ENCODE data around the gene RGMA.

RGMA gene

DNA sequence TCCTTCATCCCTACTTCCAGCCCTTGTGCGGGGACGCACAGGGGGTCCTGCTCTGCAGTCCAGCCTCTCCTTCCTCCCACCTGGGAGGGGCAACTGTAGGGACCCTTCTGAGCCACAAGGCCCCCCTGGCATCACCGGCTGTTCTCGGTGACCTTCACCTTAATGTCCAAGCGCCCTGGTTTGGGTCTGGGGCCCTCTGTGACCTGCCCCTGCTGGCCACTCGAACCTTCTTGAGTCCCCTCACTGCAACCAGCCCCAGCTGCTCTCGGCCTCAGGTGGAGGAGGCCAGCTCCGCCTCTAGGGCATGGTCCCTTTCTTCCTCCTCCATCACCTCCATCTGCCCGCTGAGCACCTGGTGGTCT is 57.9 kb downstream of the RGMA start:
- no peak for TF ChIP-seq GATA3 (IDR thresholded peaks at IDR 0.05; ENCODE audit: low read depth, low read length)

- TF ChIP-seq GATA3 (IDR thresholded peaks at IDR 0.05; ENCODE audit: low read depth, low read length) = no peak
- no peak for TF ChIP-seq GATA2 (IDR thresholded peaks at IDR 0.05; ENCODE audit: low read depth, low read length)
Measured at GRCh38 chr15:93030430-93031102, 58.4 kb downstream of the RGMA start.

DNA sequence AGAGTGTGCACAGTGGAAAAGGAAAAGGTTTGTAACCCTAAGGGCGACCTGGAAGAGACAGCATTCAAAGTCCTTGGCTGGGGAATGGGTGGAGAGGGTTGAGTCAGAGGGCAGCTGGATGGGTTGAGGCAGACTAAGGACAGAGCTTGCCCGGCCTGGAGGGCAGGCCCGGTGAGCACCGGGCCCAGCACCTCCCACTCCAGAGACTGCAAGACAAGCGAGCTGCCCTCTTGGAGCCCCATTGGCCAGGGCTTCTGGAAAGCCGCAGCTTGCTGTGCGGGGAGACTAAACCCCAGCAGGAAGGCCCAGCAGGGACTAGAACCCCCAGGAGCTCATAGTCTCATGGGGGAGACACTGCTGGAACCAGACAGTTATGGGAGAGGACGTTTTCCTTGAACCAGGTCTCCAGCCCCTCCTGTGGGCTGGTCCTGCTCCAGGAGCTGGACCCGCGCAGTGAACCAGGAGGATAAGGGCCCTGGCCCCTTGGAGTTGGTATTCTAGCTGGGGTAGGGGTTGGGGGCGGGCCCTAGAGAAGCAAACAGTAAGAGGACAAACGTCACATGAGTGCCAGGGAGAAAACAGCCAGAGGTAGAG is 59.1 kb downstream of the RGMA start:
- TF ChIP-seq GATA3 (IDR thresholded peaks at IDR 0.05; ENCODE audit: low read depth, low read length) (no peak), GATA2 (IDR thresholded peaks at IDR 0.05; ENCODE audit: low read depth, low read length) (no peak)

- TF ChIP-seq GATA2 (IDR thresholded peaks at IDR 0.05; ENCODE audit: low read depth, low read length) (no peak), GATA3 (IDR thresholded peaks at IDR 0.05; ENCODE audit: low read depth, low read length) (no peak)
Measured at GRCh38 chr15:93029214-93029835, 59.7 kb downstream of the RGMA start.

DNA sequence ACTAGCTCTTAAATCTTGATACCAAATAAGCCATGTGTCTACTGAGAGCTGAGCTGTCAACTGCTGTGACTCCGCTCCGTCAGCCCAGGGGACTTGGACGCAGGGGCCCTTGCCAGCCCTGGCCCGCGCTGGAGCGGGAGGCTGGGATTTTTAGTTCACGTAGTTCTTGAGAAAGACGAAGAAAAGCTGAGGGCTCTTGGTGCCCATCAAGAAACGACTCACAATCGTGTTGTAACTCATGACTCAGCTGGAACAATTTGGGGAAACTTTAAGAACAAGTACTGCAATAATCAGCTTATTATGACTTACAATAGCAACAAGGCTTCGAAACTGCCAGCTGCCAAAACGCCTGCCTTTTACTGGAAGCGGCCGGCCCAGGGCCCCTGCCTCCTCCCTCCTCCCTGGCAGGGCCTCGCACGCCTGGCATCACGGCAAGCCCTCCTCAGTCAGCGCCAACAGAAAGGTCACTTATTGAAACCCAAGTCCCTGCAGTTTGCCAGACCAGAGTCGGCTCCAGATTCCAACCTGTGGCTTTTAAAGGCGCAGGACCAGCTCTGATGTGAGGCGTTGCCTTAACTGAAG is 60.3 kb downstream of the RGMA start:
- TF ChIP-seq GATA3 (IDR thresholded peaks at IDR 0.05; ENCODE audit: low read depth, low read length) = no peak

- TF ChIP-seq GATA2 (IDR thresholded peaks at IDR 0.05; ENCODE audit: low read depth, low read length) (no peak), GATA3 (IDR thresholded peaks at IDR 0.05; ENCODE audit: low read depth, low read length) (no peak)
Measured at GRCh38 chr15:93028111-93028631, 60.8 kb downstream of the RGMA start.

DNA sequence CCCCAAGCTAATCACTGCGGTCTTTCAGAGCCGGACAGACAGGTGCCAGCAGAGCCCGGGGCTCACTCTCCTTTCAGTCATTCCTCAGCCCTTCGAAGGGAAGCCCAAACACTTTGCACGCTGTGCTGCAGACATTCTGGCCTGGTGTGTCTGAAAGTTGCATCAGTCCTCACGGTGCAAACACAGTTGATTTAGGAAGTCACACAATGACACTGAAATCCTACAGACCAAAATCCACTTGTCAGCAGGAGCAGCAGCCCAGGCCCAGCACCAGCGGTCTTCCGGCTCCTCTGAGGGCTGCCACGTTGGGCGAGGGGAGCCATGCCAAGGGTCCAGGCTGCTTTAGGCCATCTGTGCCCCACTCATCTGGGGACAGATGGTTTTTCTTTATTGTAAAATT is 61.6 kb downstream of the RGMA start:
- TF ChIP-seq GATA2 (IDR thresholded peaks at IDR 0.05; ENCODE audit: low read depth, low read length) = no peak
- TF ChIP-seq GATA3 (IDR thresholded peaks at IDR 0.05; ENCODE audit: low read depth, low read length) = no peak

DNA sequence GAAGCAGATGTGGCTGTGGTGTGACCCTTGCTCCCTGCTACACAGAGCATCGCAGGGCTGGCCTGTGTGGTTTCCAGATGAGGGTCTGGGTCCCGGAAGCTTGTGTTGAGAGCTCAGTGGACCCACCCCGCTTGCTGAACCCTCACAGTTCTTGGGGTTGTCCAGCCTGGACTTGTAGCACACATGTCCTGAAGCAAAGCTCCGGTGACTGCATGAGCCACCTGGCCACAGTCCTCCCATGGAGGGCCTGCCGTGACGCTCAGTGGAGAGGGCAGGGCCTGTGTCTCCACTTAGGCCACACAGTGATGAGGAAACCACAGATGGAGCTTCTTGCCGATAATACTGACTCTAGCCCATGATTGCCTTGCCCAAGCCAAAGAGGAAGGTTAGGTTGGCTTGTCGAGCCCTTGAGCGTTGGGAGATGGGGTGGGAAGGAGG is 62.6 kb downstream of the RGMA start:
- no peak for TF ChIP-seq GATA3 (IDR thresholded peaks at IDR 0.05; ENCODE audit: low read depth, low read length)
- no peak for TF ChIP-seq GATA2 (IDR thresholded peaks at IDR 0.05; ENCODE audit: low read depth, low read length)

DNA sequence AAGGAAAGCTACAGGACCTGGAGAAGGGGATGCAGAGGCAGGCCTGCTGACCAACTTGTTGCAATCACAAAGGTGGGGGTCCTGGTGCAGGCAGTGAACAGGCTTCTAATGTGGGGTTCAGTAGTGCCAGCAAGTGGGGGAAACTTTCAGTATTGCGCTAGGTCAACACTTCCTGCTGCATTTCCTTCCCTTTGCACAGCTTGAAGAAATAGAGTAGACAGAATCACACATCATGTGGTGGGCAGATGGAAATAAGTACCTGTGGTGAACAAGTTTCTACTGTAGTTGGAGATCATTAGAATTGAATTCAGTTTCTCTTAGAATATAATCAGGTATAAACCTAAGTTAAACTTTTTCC is 63.4 kb downstream of the RGMA start:
- TF ChIP-seq GATA2 (IDR thresholded peaks at IDR 0.05; ENCODE audit: low read depth, low read length) (no peak), GATA3 (IDR thresholded peaks at IDR 0.05; ENCODE audit: low read depth, low read length) (no peak)

DNA sequence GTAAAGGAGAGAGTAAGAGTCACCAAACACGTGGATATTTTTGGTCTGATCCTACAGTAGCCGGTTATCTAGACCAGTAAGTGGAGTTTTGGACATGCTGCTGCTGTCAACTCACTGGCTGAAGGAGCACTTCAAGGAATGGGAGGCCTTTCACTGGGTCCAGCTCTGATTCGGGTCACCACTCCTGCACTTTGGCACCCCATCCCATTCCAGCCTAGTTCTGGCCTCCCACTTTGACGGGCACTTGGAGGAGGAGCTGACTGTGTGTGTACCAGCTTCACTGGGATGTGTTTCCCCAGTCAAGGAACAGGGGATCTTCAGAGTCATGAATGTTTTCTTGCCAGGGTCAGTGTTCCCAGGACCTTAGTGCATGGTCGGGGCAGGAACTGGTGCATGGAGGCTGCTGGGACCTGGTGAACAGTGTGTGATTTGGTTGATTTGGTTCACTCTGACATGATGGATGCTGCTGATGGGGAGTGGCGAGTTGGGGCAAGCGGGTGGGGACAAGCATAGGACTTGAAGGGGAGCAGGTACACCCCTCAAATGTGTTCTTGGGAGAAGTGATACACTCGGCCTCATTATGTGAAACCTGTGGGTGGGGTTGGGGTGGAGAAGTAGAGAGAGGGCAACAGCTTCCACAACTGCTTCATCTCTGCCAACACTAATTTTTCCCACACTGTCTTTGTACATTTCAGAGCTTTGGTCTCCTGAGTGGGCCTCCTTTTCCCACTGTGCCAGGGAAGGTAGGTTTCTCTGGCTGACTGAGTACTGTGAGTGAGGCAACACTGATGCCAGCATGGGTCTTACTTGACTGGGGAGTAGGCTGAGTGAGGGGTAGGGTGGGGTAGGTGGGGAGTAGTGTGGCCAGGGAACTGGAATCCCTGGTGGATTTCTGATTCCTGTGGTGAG is 64.0 kb downstream of the RGMA start:
- TF ChIP-seq GATA3 (IDR thresholded peaks at IDR 0.05; ENCODE audit: low read depth, low read length) (no peak), GATA2 (IDR thresholded peaks at IDR 0.05; ENCODE audit: low read depth, low read length) (no peak)

GRCh38 chr15:93024293-93024692 is 64.7 kb downstream of the RGMA start:
- TF ChIP-seq GATA2 (IDR thresholded peaks at IDR 0.05; ENCODE audit: low read depth, low read length) = no peak
- TF ChIP-seq GATA3 (IDR thresholded peaks at IDR 0.05; ENCODE audit: low read depth, low read length) = no peak

DNA sequence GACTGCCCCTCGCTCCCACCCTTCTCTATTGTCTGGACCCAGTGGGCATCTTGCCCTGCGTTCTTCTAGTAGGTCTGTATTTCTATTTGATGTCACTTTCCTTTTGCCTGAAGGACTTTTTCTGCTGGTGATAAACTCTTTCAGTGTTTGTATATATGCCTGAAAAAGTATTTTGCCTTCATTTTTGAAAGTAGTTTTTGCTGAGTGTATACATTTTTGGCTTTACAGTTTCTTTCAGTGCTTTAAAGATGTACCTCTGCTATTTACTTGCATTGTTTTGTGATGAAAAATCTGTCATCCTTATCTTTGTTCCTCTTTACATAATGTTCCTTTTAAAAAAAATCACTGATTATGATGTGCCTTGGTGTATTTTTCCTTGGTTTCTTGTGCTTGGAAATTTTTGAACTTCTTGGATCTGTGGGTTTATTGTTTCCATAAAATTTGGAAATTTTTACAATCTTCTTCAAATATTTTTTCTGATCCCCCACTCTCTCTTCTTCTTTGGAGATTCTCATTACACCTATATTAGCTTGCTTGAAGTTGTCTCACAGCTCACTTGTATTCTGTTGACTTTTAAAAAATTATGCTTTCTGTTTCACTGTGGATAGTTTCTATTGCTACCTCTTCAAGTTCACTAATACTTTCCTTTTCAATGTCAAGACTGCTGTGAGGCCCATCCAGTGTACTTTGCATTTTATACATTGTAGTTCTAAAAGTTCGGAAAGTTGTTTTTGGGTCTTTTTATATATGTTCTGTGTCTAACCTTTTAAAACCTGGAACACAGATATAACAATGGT is 67.8 kb downstream of the RGMA start:
- no peak for TF ChIP-seq GATA3 (IDR thresholded peaks at IDR 0.05; ENCODE audit: low read depth, low read length)
- no peak for TF ChIP-seq GATA2 (IDR thresholded peaks at IDR 0.05; ENCODE audit: low read depth, low read length)

- no peak for TF ChIP-seq GATA3 (IDR thresholded peaks at IDR 0.05; ENCODE audit: low read depth, low read length)
- TF ChIP-seq GATA2 (IDR thresholded peaks at IDR 0.05; ENCODE audit: low read depth, low read length) = no peak
Measured at GRCh38 chr15:93019971-93020370, 69.0 kb downstream of the RGMA start.

Data from SH-SY5Y (cell line).